MCF 10A (cell line): ENCODE data around the gene SPINT1. TPM values are rescaled to one million over a fixed set of nuclear protein-coding genes. Genes with fewer than 3 reads are reported as not detected.

ENCODE experiments used
- BruUV-seq: library from RNA; stranded (reverse); fragments of 400-500 nt; replicated peaks from 2 replicates; lab custom pipeline; 2021; lab: Mats Ljungman, UMichigan
- CTCF ChIA-PET: fragments of 300-600 bp; sonication (Branson Sonifier 250); formaldehyde crosslinking; extraction: SDS; loops from one replicate; lab custom pipeline; 2021; ENCODE audit warnings: antibody characterized with exemption, inconsistent platforms; lab: Yijun Ruan, JAX
- POLR2A ChIA-PET: fragments of 300-600, 350-650 bp; sonication (Branson Sonifier 250); formaldehyde crosslinking; extraction: SDS; loops from one replicate; lab custom pipeline; 2020; ENCODE audit warnings: antibody characterized with exemption, inconsistent platforms; lab: Yijun Ruan, JAX
- DNase-seq: peaks from one replicate; pipeline ENCODE4 v3.0.0-alpha.2; 2018; ENCODE audit not compliant: unreplicated experiment
- H3K27ac Mint-ChIP-seq: one replicate; pipeline ENCODE4 v1.8.0; 2022; ENCODE audit warnings: mild to moderate bottlenecking, low read depth, mixed read lengths; ENCODE audit not compliant: unreplicated experiment
- H3K27me3 Mint-ChIP-seq: one replicate; pipeline ENCODE4 v1.8.0; 2022; ENCODE audit warnings: mixed read lengths; ENCODE audit not compliant: insufficient read depth, unreplicated experiment
- H3K36me3 Mint-ChIP-seq: one replicate; pipeline ENCODE4 v1.8.0; 2022; ENCODE audit warnings: mild to moderate bottlenecking, moderate library complexity, mixed read lengths; ENCODE audit not compliant: insufficient read depth, unreplicated experiment
- H3K4me1 Mint-ChIP-seq: one replicate; pipeline ENCODE4 v1.8.0; 2022; ENCODE audit warnings: mixed read lengths; ENCODE audit not compliant: insufficient read depth, unreplicated experiment
- H3K4me3 Mint-ChIP-seq: one replicate; pipeline ENCODE4 v1.8.0; 2022; ENCODE audit warnings: mild to moderate bottlenecking, moderate library complexity, mixed read lengths; ENCODE audit not compliant: unreplicated experiment
- H3K9me3 Mint-ChIP-seq: one replicate; pipeline ENCODE4 v1.8.0; 2022; ENCODE audit warnings: mixed read lengths; ENCODE audit not compliant: unreplicated experiment
- intact Hi-C: fragments of 100-400 bp; cut with micrococcal nuclease; formaldehyde crosslinking; loops from 2 replicates; pipeline ENCODE4 v1.14.1; 2022
- total RNA-seq: library from RNA; stranded (reverse); gene quantifications from 2 replicates; pipeline ENCODE4 v1.2.3, GENCODE V29; 2022
- TF ChIP-seq, protein P1 (sequence below): fragments of 200-600 bp; IDR thresholded peaks from one replicate; pipeline ENCODE4 v1.8.0; 2022; ENCODE audit warnings: antibody characterized with exemption, mild to moderate bottlenecking; ENCODE audit not compliant: unreplicated experiment

The SPINT1 gene
- total RNA-seq, 1 experiment from 2014 or later, result 57.9 TPM

DNA sequence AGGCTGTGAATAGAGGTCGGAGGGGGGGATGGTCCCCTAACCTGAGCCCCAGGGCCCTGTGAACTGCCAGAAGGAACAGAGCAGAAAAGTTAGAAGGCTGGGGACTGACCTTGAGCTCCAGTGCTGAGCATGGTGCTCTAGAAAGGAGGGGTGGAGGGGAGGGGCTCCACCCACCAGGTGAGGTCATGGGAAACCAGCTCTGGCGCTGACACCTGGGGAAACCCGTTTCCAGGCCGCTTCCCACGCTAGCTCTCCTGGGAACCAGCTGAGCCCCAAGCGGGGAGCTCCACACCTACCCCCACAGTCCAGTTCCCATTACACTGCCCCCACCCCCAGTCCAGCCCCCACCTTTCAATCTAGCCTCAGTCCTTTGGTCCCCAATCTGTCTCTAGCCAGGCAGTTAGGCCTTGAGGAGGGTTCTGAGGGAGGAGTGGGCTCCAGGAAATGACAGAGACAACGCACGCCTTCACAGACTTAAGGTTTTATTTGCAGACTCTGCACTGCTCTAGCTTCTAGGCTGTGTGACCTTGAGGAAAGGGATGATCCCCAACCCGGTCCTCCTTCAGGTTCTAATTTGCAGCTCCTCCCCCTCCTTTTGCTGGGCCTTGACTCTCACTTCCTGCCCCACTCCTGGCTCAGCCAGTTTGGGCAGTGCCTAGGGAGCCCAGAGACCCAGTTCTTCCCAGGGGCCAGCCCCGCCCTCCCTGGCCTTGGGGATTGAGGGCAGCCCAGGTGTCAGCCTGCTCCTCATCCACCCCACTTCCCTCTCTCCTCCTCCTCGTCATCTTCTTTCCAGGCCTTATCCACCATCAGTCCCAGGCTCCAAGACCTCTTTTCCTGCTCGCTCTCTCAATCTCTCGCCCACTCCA, 28.1 kb downstream of the SPINT1 start:
- TF ChIP-seq, protein P1, sequence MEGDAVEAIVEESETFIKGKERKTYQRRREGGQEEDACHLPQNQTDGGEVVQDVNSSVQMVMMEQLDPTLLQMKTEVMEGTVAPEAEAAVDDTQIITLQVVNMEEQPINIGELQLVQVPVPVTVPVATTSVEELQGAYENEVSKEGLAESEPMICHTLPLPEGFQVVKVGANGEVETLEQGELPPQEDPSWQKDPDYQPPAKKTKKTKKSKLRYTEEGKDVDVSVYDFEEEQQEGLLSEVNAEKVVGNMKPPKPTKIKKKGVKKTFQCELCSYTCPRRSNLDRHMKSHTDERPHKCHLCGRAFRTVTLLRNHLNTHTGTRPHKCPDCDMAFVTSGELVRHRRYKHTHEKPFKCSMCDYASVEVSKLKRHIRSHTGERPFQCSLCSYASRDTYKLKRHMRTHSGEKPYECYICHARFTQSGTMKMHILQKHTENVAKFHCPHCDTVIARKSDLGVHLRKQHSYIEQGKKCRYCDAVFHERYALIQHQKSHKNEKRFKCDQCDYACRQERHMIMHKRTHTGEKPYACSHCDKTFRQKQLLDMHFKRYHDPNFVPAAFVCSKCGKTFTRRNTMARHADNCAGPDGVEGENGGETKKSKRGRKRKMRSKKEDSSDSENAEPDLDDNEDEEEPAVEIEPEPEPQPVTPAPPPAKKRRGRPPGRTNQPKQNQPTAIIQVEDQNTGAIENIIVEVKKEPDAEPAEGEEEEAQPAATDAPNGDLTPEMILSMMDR, result no peak
- Mint-ChIP-seq H3K27me3 (no peaks in the 10 kb centered on the region), H3K4me3 (no peak overlapping the region), H3K4me1 (peaks cover 36% of the 10 kb centered on the region), H3K27ac (no peak overlapping the region), H3K9me3 (no peaks in the 10 kb centered on the region), H3K36me3 (no peaks in the 10 kb centered on the region)
- DNase-seq, result peak; percentile 73
- ChIA-PET CTCF (interaction anchor here (0.5 to 3.6 kb wide), 4 partner anchors 23 to 70 kb away, joined by 3 to 40 read pairs (median 3); partner anchors contain the start of gene VPS18), POLR2A (interaction anchor here (0.6 to 5.5 kb wide), 4 partner anchors 8 to 74 kb away, joined by 3 to 25 read pairs (median 8); partner anchors contain the start of gene VPS18)
- intact Hi-C loops, result no loop called here
- no TSS peak for BruUV-seq

DNA sequence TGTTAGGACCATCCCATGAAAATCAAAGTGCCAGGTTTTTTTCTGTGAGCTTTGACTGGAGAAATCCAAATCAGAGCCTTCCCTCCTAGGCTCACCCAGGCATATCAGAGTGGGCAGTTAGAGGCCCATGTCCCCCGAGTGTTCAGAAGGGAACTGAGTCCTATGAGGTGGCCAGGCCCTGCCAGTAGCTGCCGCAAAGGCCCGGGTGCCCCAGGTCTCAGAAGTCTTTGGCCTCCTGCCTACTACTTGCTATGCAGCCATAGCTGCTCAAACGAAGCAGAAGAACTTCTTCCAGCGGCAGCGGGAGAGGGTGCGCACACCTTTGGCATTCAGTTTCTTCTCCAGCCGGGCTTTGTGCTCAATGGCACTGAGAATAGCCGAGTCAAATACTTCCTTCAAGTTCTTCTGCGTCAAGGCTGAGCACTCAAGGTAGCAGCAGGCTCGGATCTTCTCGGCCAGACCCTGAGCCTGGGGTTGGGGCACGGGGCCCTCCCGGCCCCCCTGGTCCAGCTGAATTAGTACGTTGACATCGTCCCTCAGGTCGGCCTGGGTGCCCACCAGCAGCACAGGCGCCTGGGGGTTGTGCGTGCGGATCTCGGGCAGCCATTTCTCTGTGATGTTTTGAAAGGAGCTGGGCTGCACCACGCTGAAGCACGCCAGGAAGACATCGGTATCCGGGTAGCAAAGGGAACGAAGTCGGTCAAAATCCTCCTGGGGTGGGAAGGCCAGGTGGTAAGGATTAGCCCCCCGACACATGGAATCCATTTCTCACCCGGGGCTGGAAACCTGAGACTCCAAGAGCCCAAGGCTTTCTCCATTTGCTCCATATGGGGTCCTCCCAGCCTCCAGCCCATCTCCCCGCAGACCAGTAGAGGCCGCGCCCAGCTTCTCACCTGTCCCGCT, 29.2 kb downstream of the SPINT1 start:
- BruUV-seq, result no TSS peak
- intact Hi-C loops, result no loop called here
- H3K4me1 Mint-ChIP-seq, result peaks cover 35% of the 10 kb centered on the region
- ChIA-PET POLR2A (interaction anchor here (0.6 to 5.5 kb wide), 14 partner anchors 9 to 178 kb away, joined by 3 to 25 read pairs (median 4); partner anchors contain the start of genes SPINT1 and VPS18), CTCF (interaction anchor here (0.5 to 3.6 kb wide), 8 partner anchors 20 to 104 kb away, joined by 3 to 40 read pairs (median 4); partner anchors contain the start of gene VPS18)
- DNase-seq, result no peak
- TF ChIP-seq, protein P1, result no peak
- no peaks in the 10 kb centered on the region for H3K36me3 Mint-ChIP-seq
- H3K4me3 Mint-ChIP-seq, result peak overlapping the region; percentile 77
- H3K9me3 Mint-ChIP-seq, result no peaks in the 10 kb centered on the region
- H3K27me3 Mint-ChIP-seq, result no peaks in the 10 kb centered on the region
- H3K27ac Mint-ChIP-seq, result no peak overlapping the region

DNA sequence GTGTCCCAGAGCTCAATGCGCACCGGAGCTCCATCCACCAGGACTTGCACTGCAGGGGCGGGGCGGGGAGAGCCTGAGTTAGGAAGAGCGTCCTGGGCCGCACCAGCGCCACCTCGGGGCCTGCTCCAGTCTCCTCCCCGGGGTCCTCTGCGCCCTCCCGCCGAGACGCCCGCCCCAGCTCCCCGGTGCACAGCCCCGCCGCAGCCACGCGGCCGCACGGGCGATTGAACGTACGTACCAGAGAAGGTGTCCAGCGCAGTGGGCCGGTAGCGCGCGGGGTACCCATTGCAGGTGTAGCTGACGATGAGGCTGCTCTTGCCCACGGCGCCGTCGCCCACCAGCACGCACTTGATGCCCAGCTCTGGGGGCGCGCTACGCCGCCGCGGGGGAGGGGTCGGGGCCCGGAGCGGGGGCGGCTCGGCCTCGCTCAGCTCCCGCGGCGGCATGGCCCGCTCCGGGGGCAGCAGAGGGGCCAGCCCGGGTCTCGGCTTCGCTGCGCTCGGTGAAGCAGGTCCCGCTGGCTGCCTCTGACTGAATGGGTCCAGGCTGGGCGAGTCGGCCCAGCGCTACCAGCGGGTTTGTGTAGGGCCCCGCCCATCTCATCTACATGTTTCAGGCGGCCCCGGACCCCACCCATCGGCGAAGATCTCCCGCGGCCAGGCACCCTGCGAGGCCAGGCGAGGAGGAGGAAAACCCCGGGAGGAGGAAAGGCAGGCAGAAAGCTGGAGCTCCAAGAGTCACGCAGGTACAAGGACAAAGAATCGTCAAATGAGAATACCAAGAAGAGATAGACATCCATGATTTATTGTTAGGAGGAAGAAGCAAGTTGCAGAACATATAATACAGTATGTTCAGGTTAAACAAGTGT, 30.1 kb downstream of the SPINT1 start, which contains the start of gene RHOV:
Gene RHOV (minus strand): TSS at position 541 of the 868 bp plus-strand sequence. CDS start 95 bp downstream, at position 446.
- peak within 1 kb of the TSS; percentile 77 for H3K4me3 Mint-ChIP-seq
- POLR2A ChIA-PET, result interaction anchor here (0.9 to 5.5 kb wide), 11 partner anchors 14 to 179 kb away, joined by 3 to 25 read pairs (median 5); partner anchors contain the start of genes SPINT1 and VPS18
- no peaks in the 10 kb centered on the region for H3K27me3 Mint-ChIP-seq
- BruUV-seq, result no TSS peak
- H3K27ac Mint-ChIP-seq, result peak within 1 kb of the TSS; percentile 52
- H3K4me1 Mint-ChIP-seq, result peaks cover 41% of the 10 kb centered on the region
- peak; percentile 91 for DNase-seq
- intact Hi-C loops, result no loop called here
- CTCF ChIA-PET, result interaction anchor here (0.6 to 3.6 kb wide), 9 partner anchors 21 to 105 kb away, joined by 3 to 40 read pairs (median 5); partner anchors contain the start of gene VPS18
- peaks cover 5% of the 10 kb centered on the region for H3K36me3 Mint-ChIP-seq
- H3K9me3 Mint-ChIP-seq, result no peaks in the 10 kb centered on the region
- TF ChIP-seq, protein P1, result peak; percentile 56
